HepG2 (cell line): ENCODE results near the gene MYOF.

ENCODE experiments used
- FOSL1 ChIP-seq: sonication (generic); formaldehyde crosslinking; IDR thresholded peaks from 2 replicates; pipeline ENCODE4 v1.9.0; 2021; ENCODE audit warnings: missing genetic modification reagents, borderline replicate concordance
- HCFC1 ChIP-seq: fragments of 150-350 bp; IDR thresholded peaks from 2 replicates; pipeline ENCODE4 v1.6.1; 2014; ENCODE audit warnings: low read depth, low read length
- HNRNPH1 ChIP-seq: fragments of 200-400 bp; formaldehyde crosslinking; optimal IDR thresholded peaks from 2 replicates; pipeline ENCODE3; 2017; ENCODE audit warnings: mild to moderate bottlenecking, low read depth, low read length
- POLR2A ChIP-seq, 2 experiments: IDR thresholded peaks; 2 replicates each; pipeline ENCODE4 v1.6.1; 2011; ENCODE audit warnings: low read depth in 2 of 2, low read length in 2 of 2, mild to moderate bottlenecking in 1 of 2, moderate library complexity in 1 of 2; ENCODE audit not compliant: insufficient read depth in 1 of 2
- ZNF124 ChIP-seq: sonication (generic); formaldehyde crosslinking; IDR thresholded peaks from 2 replicates; pipeline ENCODE4 v1.4.0; 2020; ENCODE audit warnings: missing genetic modification reagents
- ZNF18 ChIP-seq: sonication (generic); formaldehyde crosslinking; IDR thresholded peaks from 2 replicates; pipeline ENCODE4 v1.8.0; 2022; ENCODE audit warnings: mild to moderate bottlenecking, missing genetic modification reagents; ENCODE audit not compliant: insufficient replicate concordance

DNA sequence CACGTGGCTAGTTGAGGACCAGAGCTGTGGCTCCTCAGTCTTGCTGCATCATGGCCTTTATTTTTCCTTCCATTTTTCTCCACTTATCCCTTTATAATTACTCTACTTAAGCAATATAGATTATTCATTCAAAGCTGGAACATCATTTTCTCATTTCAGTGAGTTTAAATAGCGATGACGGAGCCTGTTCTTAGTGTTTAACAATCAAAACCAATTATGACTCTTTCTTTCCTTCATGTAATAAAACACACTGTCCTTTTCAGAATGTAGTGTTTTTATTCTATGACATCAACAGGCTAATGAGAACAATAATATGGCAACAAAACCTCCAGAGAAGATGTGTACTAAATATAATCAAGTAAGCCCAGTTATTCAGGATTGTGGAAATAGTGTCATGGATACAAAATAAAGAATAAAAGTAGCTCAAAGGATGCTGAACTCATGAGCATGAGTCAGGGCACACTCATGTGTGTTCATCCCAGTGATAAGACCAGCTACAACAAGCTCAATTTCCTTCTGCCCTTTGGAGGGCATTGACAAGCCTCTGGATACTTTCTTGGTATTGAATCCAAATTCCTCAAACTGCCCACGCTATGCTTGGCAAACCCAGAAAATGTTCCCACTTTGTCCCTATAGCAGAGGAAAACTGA lies 220.0 kb downstream of the MYOF start:
- no peak for TF ChIP-seq POLR2A (IDR thresholded peaks at IDR 0.05; ENCODE audit: insufficient read depth in 1 of 2, low read depth in 2 of 2, low read length in 2 of 2)
- TF ChIP-seq ZNF18 (CRISPR knock-in tag) = no peak
- TF ChIP-seq HCFC1 = no peak
- TF ChIP-seq ZNF124 = no peak
- TF ChIP-seq HNRNPH1 = no peak
- no peak for TF ChIP-seq FOSL1 (CRISPR knock-in tag)
